HL-60 (cell line): ENCODE data around the gene SNX20.

Experiments used
- CTCF ChIP-seq: IDR thresholded peaks from one replicate; pipeline ENCODE4 v1.5.1; 2011; ENCODE audit warnings: low read length, control low read depth, inconsistent platforms; ENCODE audit not compliant: insufficient read depth
- POLR2AphosphoS5 ChIP-seq: IDR thresholded peaks from 2 replicates; pipeline ENCODE4 v1.6.1; 2012; ENCODE audit warnings: low read depth
- SPI1 ChIP-seq: IDR thresholded peaks from 2 replicates; pipeline ENCODE4 v1.6.1; 2012; ENCODE audit warnings: low read depth, mild to moderate bottlenecking, borderline replicate concordance

- TF ChIP-seq CTCF (no peak), POLR2AphosphoS5 (no peak), SPI1 (no peak)
Measured at GRCh38 chr16:50662306-50662940, 18.7 kb downstream of the SNX20 start.
